HepG2 (cell line): ENCODE data around the gene SYTL2. TPM values are rescaled to one million over a fixed set of nuclear protein-coding genes. Genes with fewer than 3 reads are reported as not detected.
A peak's percentile ranks its signal among the peaks of the same experiment; 100 is the strongest.

Source experiments
- CEBPG ChIP-seq: IDR thresholded peaks from 2 replicates; pipeline ENCODE4 v1.6.1; 2016
- FLYWCH1 ChIP-seq: sonication (generic); formaldehyde crosslinking; IDR thresholded peaks from 2 replicates; pipeline ENCODE4 v1.8.1; 2023; ENCODE audit warnings: mild to moderate bottlenecking, missing genetic modification reagents
- GABPB1 ChIP-seq: IDR thresholded peaks from 2 replicates; pipeline ENCODE4 v1.6.1; 2016; ENCODE audit warnings: mild to moderate bottlenecking, missing genetic modification reagents, moderate library complexity, missing compliant biosample characterization
- HMG20A ChIP-seq: IDR thresholded peaks from 2 replicates; pipeline ENCODE4 v1.6.1; 2016; ENCODE audit warnings: borderline replicate concordance
- HNRNPUL1 ChIP-seq: fragments of 200-400 bp; formaldehyde crosslinking; IDR thresholded peaks from 2 replicates; pipeline ENCODE4 v1.6.1; 2017; ENCODE audit warnings: low read depth, mild to moderate bottlenecking, low read length, moderate library complexity
- PAXIP1 ChIP-seq: sonication (generic); formaldehyde crosslinking; conservative IDR thresholded peaks from 2 replicates; pipeline ENCODE4 v1.4.0; 2020; ENCODE audit warnings: mild to moderate bottlenecking, missing genetic modification reagents, moderate library complexity
- RELA ChIP-seq: sonication (generic); formaldehyde crosslinking; IDR thresholded peaks from 2 replicates; pipeline ENCODE4 v1.4.0; 2020; ENCODE audit warnings: missing genetic modification reagents
- SMC3 ChIP-seq: IDR thresholded peaks from 2 replicates; pipeline ENCODE4 v1.6.1; 2011; ENCODE audit warnings: low read length, improper control_type of control experiment
- SOX13 ChIP-seq, 3 experiments: fragments of 450-650 bp in 1 of 3; sonication (generic) in 1 of 3; formaldehyde crosslinking in 1 of 3; IDR thresholded peaks in 2 of 3; conservative IDR thresholded peaks in 1 of 3; 2 replicates each; pipeline versions ENCODE4 v1.5.0 to v1.6.1; 2016 to 2020; ENCODE audit warnings: antibody characterized with exemption in 1 of 3, mild to moderate bottlenecking in 1 of 3, missing compliant biosample characterization in 1 of 3, missing genetic modification reagents in 1 of 3, moderate library complexity in 1 of 3
- SRY ChIP-seq: sonication (generic); formaldehyde crosslinking; IDR thresholded peaks from 2 replicates; pipeline ENCODE4 v1.8.0; 2022; ENCODE audit warnings: mild to moderate bottlenecking, missing genetic modification reagents
- ZNF275 ChIP-seq: sonication (generic); formaldehyde crosslinking; IDR thresholded peaks from 2 replicates; pipeline ENCODE4 v1.8.0; 2022; ENCODE audit warnings: missing genetic modification reagents, mild to moderate bottlenecking, inconsistent platforms, borderline replicate concordance
- ZNF33B ChIP-seq: sonication (generic); formaldehyde crosslinking; IDR thresholded peaks from 2 replicates; pipeline ENCODE4 v1.5.1; 2020; ENCODE audit warnings: mild to moderate bottlenecking, missing genetic modification reagents
- ZNF709 ChIP-seq: sonication (generic); formaldehyde crosslinking; IDR thresholded peaks from 2 replicates; pipeline ENCODE4 v1.5.0; 2020; ENCODE audit warnings: mild to moderate bottlenecking, missing genetic modification reagents
- polyA plus RNA-seq, 8 experiments: library from polyadenylated mRNA; depleted of rRNA in 3 of 8; stranded (reverse) in 7 of 8; unstranded in 1 of 8; fragments of >200 nt; fragmentation: Illumina TruSeq in 4 of 8; extraction: Trizol in 4 of 8; gene quantifications; 2 replicates each; pipeline versions ENCODE4 v1.2.1 to v1.2.3, GENCODE V29; 2011 to 2016; ENCODE audit warnings: low read depth in 4 of 8, missing spikeins in 1 of 8, mixed read lengths in 1 of 8; ENCODE audit not compliant: insufficient read depth in 1 of 8
- total RNA-seq, 5 experiments: library from RNA; depleted of rRNA; stranded (reverse); fragments of >200 nt; fragmentation: Illumina TruSeq; extraction: Trizol; gene quantifications; 2 replicates each; pipeline ENCODE4 v1.2.3, GENCODE V29; 2016; ENCODE audit warnings: low read depth in 1 of 5
- TF ChIP-seq, protein P1 (sequence below): sonication (generic); formaldehyde crosslinking; IDR thresholded peaks from 2 replicates; pipeline ENCODE4 v1.9.0; 2021; ENCODE audit warnings: mild to moderate bottlenecking, missing genetic modification reagents

SYTL2 gene
- total and polyA plus RNA-seq, 2 of the 13 experiments (the other 11 are each of a cell fraction or from before 2014, with no cell fraction given), result 0.77 to 0.90 TPM

GRCh38 chr11:85664615-85665481 lies 146.1 kb downstream of the SYTL2 start, which contains the start of gene CREBZF (continued):
- 0 out of 2 replicates have a peak, but pooled peaks have one; percentile 27 for TF ChIP-seq PAXIP1 (CRISPR knock-in tag)
- no peak for TF ChIP-seq HMG20A (CRISPR knock-in tag)
- TF ChIP-seq, protein P1, sequence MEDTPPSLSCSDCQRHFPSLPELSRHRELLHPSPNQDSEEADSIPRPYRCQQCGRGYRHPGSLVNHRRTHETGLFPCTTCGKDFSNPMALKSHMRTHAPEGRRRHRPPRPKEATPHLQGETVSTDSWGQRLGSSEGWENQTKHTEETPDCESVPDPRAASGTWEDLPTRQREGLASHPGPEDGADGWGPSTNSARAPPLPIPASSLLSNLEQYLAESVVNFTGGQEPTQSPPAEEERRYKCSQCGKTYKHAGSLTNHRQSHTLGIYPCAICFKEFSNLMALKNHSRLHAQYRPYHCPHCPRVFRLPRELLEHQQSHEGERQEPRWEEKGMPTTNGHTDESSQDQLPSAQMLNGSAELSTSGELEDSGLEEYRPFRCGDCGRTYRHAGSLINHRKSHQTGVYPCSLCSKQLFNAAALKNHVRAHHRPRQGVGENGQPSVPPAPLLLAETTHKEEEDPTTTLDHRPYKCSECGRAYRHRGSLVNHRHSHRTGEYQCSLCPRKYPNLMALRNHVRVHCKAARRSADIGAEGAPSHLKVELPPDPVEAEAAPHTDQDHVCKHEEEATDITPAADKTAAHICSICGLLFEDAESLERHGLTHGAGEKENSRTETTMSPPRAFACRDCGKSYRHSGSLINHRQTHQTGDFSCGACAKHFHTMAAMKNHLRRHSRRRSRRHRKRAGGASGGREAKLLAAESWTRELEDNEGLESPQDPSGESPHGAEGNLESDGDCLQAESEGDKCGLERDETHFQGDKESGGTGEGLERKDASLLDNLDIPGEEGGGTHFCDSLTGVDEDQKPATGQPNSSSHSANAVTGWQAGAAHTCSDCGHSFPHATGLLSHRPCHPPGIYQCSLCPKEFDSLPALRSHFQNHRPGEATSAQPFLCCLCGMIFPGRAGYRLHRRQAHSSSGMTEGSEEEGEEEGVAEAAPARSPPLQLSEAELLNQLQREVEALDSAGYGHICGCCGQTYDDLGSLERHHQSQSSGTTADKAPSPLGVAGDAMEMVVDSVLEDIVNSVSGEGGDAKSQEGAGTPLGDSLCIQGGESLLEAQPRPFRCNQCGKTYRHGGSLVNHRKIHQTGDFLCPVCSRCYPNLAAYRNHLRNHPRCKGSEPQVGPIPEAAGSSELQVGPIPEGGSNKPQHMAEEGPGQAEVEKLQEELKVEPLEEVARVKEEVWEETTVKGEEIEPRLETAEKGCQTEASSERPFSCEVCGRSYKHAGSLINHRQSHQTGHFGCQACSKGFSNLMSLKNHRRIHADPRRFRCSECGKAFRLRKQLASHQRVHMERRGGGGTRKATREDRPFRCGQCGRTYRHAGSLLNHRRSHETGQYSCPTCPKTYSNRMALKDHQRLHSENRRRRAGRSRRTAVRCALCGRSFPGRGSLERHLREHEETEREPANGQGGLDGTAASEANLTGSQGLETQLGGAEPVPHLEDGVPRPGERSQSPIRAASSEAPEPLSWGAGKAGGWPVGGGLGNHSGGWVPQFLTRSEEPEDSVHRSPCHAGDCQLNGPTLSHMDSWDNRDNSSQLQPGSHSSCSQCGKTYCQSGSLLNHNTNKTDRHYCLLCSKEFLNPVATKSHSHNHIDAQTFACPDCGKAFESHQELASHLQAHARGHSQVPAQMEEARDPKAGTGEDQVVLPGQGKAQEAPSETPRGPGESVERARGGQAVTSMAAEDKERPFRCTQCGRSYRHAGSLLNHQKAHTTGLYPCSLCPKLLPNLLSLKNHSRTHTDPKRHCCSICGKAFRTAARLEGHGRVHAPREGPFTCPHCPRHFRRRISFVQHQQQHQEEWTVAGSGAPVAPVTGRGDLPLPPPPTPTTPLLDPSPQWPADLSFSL (CRISPR knock-in tag), result no peak
- peak; percentile 62 for TF ChIP-seq ZNF709 (CRISPR knock-in tag)
- TF ChIP-seq RELA (CRISPR knock-in tag), result no peak
- peak; percentile 95 for TF ChIP-seq GABPB1
- TF ChIP-seq SMC3, result no peak
- TF ChIP-seq CEBPG (CRISPR knock-in tag), result peak; percentile 10; the same call in 1 of the 2 replicates
- TF ChIP-seq SOX13 (IDR thresholded peaks at IDR 0.05), result no peak
- peak in 1 of 2 experiments; percentile 34; a peak in 2 of 4 replicates for TF ChIP-seq SOX13 (CRISPR knock-in tag; conservative IDR thresholded peaks at IDR 0.05 in 1 of 2, IDR thresholded peaks at IDR 0.05 in 1 of 2)
- 0 out of 2 replicates have a peak, but pooled peaks have one; percentile 24 for TF ChIP-seq ZNF275 (CRISPR knock-in tag)
- peak; percentile 80; the same call in 1 of the 2 replicates for TF ChIP-seq SRY (CRISPR knock-in tag)
- TF ChIP-seq FLYWCH1, result no peak
- TF ChIP-seq HNRNPUL1, result no peak
- TF ChIP-seq ZNF33B (CRISPR knock-in tag), result 0 out of 2 replicates have a peak, but pooled peaks have one; percentile 60
